ENCODE results near the gene MEI1.

The MEI1 gene

GRCh38 chr22:41752011-41752970 is 53.0 kb downstream of the MEI1 start:
- no peak for DNase-seq

GRCh38 chr22:41753984-41754383 is 54.7 kb downstream of the MEI1 start:
- no peak for DNase-seq

- no peak for DNase-seq
These were observed 58.2 kb downstream of the MEI1 start for GRCh38 chr22:41757502-41757901.

GRCh38 chr22:41758231-41758630 is 58.9 kb downstream of the MEI1 start:
- no peak for DNase-seq

GRCh38 chr22:41762980-41763779 is 63.9 kb downstream of the MEI1 start:
- no peak for DNase-seq

GRCh38 chr22:41766476-41766875 is 67.2 kb downstream of the MEI1 start:
- no peak for DNase-seq

GRCh38 chr22:41768430-41768829 is 69.1 kb downstream of the MEI1 start:
- no peak for DNase-seq

- no peak for DNase-seq
These were observed 71.6 kb downstream of the MEI1 start for GRCh38 chr22:41770715-41771468.

- no peak for DNase-seq
These were observed 72.9 kb downstream of the MEI1 start for GRCh38 chr22:41772198-41772597.

- DNase-seq: no peak
These were observed 73.3 kb downstream of the MEI1 start for GRCh38 chr22:41772645-41773044.

GRCh38 chr22:41775338-41775737 is 76.0 kb downstream of the MEI1 start:
- DNase-seq: no peak

- DNase-seq: no peak
These were observed 76.7 kb downstream of the MEI1 start for GRCh38 chr22:41775976-41776375.

GRCh38 chr22:41776381-41776780 is 77.1 kb downstream of the MEI1 start:
- DNase-seq: no peak

GRCh38 chr22:41777749-41778425 is 78.6 kb downstream of the MEI1 start:
- DNase-seq: no peak

- no peak for DNase-seq
These were observed 80.7 kb downstream of the MEI1 start for GRCh38 chr22:41779929-41780505.

GRCh38 chr22:41780746-41781505 is 81.6 kb downstream of the MEI1 start:
- peak; percentile 63 for DNase-seq

GRCh38 chr22:41781507-41781906 is 82.2 kb downstream of the MEI1 start:
- DNase-seq: no peak

GRCh38 chr22:41782316-41782715 is 83.0 kb downstream of the MEI1 start:
- no peak for DNase-seq

- no peak for DNase-seq
These were observed 83.4 kb downstream of the MEI1 start for GRCh38 chr22:41782751-41783150.

GRCh38 chr22:41787331-41787730 is 88.0 kb downstream of the MEI1 start:
- no peak for DNase-seq

- DNase-seq: no peak
These were observed 94.6 kb downstream of the MEI1 start for GRCh38 chr22:41793871-41794270.
